Stimulated activated CD4-positive, alpha-beta T cell treated with anti-CD3 and anti-CD28 coated beads, TNF-alpha, amount 100 ng/mL, for 4 hours (primary cell): ENCODE data around the gene TMEM63A.
"Not testable (repeated sequence)": the region's sequence is repeated elsewhere in the genome, so short reads cannot be mapped to it uniquely, and the experiment has no call there.

Source experiments
- DNase-seq, 3 experiments: peaks; one replicate each; pipeline ENCODE4 v3.0.0-alpha.2; 2020; ENCODE audit warnings: low read depth in 3 of 3

The TMEM63A gene

GRCh38 chr1:225881959-225882693 lies at the start of gene TMEM63A:
TSS of gene TMEM63A (minus strand) at chr1:225882380. CDS start at chr1:225877580, 4,800 bp downstream.
- DNase-seq, result peak; percentile 75 to 83 (median 76)

- no peak for DNase-seq
Observed at GRCh38 chr1:225931270-225932136, 49.3 kb upstream of the TMEM63A start.

GRCh38 chr1:225930566-225930965 lies 48.4 kb upstream of the TMEM63A start:
- no peak for DNase-seq

GRCh38 chr1:225929462-225929861 lies 47.3 kb upstream of the TMEM63A start:
- DNase-seq, result not testable (repeated sequence)

- DNase-seq, result no peak
Observed at GRCh38 chr1:225928186-225929175, 46.3 kb upstream of the TMEM63A start.

GRCh38 chr1:225926551-225927113 lies 44.5 kb upstream of the TMEM63A start:
- DNase-seq, result no peak

- DNase-seq, result peak; percentile 84 to 88 (median 87)
Observed at GRCh38 chr1:225923692-225924555, 41.7 kb upstream of the TMEM63A start, which contains the start of gene PYCR2. TSS of gene PYCR2 (minus strand) at chr1:225924250. CDS start at chr1:225924110, 140 bp downstream.

- no peak for DNase-seq
Observed at GRCh38 chr1:225923381-225923691, 41.2 kb upstream of the TMEM63A start.

GRCh38 chr1:225921734-225922709 lies 39.8 kb upstream of the TMEM63A start:
- no peak for DNase-seq

- DNase-seq, result no peak
Observed at GRCh38 chr1:225919906-225920305, 37.7 kb upstream of the TMEM63A start.

- DNase-seq, result no peak
Observed at GRCh38 chr1:225918280-225918679, 36.1 kb upstream of the TMEM63A start.

- no peak for DNase-seq
Observed at GRCh38 chr1:225917536-225917935, 35.4 kb upstream of the TMEM63A start.

- DNase-seq, result no peak
Observed at GRCh38 chr1:225917101-225917500, 34.9 kb upstream of the TMEM63A start.

- no peak for DNase-seq
Observed at GRCh38 chr1:225915538-225915991, 33.4 kb upstream of the TMEM63A start.

- no peak for DNase-seq
Observed at GRCh38 chr1:225914947-225915346, 32.8 kb upstream of the TMEM63A start.

- no peak for DNase-seq
Observed at GRCh38 chr1:225914391-225914790, 32.2 kb upstream of the TMEM63A start.

- peak; percentile 46 to 61 (median 49) for DNase-seq
Observed at GRCh38 chr1:225911191-225912130, 29.3 kb upstream of the TMEM63A start.

- no peak for DNase-seq
Observed at GRCh38 chr1:225909477-225909876, 27.3 kb upstream of the TMEM63A start.
